HL-60 (cell line): ENCODE results near the gene BIRC5.
"Not testable (repeated sequence)": the region's sequence is repeated elsewhere in the genome, so short reads cannot be mapped to it uniquely, and the experiment has no call there.

Experiments used
- DNase-seq, 2 experiments: peaks; one replicate each; pipeline ENCODE4 v3.0.0-alpha.2; 2010 to 2020; ENCODE audit warnings: low read depth in 1 of 2, low spot score in 1 of 2
- H3K27ac ChIP-seq: fragments of 250-450 bp; sonication (Bioruptor Pico); replicated peaks from 2 replicates; pipeline ENCODE4 v1.5.1; 2020; ENCODE audit warnings: mild to moderate bottlenecking, moderate library complexity
- H3K27me3 ChIP-seq: fragments of 250-450 bp; sonication (Bioruptor Pico); 2 replicates; pipeline ENCODE4 v1.5.1; 2021; ENCODE audit warnings: mild to moderate bottlenecking, moderate library complexity; ENCODE audit not compliant: insufficient read depth, poor library complexity, severe bottlenecking
- H3K4me3 ChIP-seq: replicated peaks from 2 replicates; pipeline ENCODE4 v1.5.1; 2011; ENCODE audit warnings: mild to moderate bottlenecking, control low read depth, low read length; ENCODE audit not compliant: insufficient read depth
- CTCF ChIP-seq: IDR thresholded peaks from one replicate; pipeline ENCODE4 v1.5.1; 2011; ENCODE audit warnings: low read length, control low read depth, inconsistent platforms; ENCODE audit not compliant: insufficient read depth
- GABPA ChIP-seq: IDR thresholded peaks from 2 replicates; pipeline ENCODE4 v1.6.1; 2012; ENCODE audit warnings: low read depth
- POLR2AphosphoS5 ChIP-seq: IDR thresholded peaks from 2 replicates; pipeline ENCODE4 v1.6.1; 2012; ENCODE audit warnings: low read depth
- REST ChIP-seq: IDR thresholded peaks from 2 replicates; pipeline ENCODE4 v1.6.1; 2012; ENCODE audit warnings: low read depth; ENCODE audit not compliant: insufficient replicate concordance
- SPI1 ChIP-seq: IDR thresholded peaks from 2 replicates; pipeline ENCODE4 v1.6.1; 2012; ENCODE audit warnings: low read depth, mild to moderate bottlenecking, borderline replicate concordance

The BIRC5 gene

GRCh38 chr17:78168242-78168902 is 45.7 kb upstream of the BIRC5 start, which contains the start of gene SYNGR2:
Gene SYNGR2, plus strand, starts transcription at chr17:78168581. Its CDS starts 36 bp downstream, at chr17:78168617.
- Histone ChIP-seq H3K27ac (peak within 1 kb of the TSS; percentile 58), H3K27me3 (no peaks in the 10 kb centered on the region), H3K4me3 (peak within 1 kb of the TSS; percentile 82)
- no peak for TF ChIP-seq GABPA
- peak; percentile 66; the same call in 1 of the 2 replicates for TF ChIP-seq POLR2AphosphoS5
- TF ChIP-seq SPI1: peak; percentile 30; the same call in 1 of the 2 replicates
- no peak for TF ChIP-seq CTCF
- TF ChIP-seq REST: no peak
- DNase-seq: peak; percentile 71 to 81

GRCh38 chr17:78168903-78169793 is 44.9 kb upstream of the BIRC5 start:
- no peaks in the 10 kb centered on the region for H3K27me3 ChIP-seq
- DNase-seq: no peak
- peak overlapping the region; percentile 45 for H3K27ac ChIP-seq
- peak overlapping the region; percentile 82 for H3K4me3 ChIP-seq
- TF ChIP-seq REST (no peak), GABPA (no peak), CTCF (no peak), POLR2AphosphoS5 (no peak), SPI1 (no peak)

- Histone ChIP-seq H3K4me3 (no peak overlapping the region), H3K27ac (no peak overlapping the region), H3K27me3 (no peaks in the 10 kb centered on the region)
- no peak for DNase-seq
- TF ChIP-seq POLR2AphosphoS5 (no peak), GABPA (no peak), SPI1 (no peak), CTCF (no peak), REST (no peak)
Measured at GRCh38 chr17:78170692-78171590, 43.1 kb upstream of the BIRC5 start.

- not testable (repeated sequence) for DNase-seq, H3K4me3 ChIP-seq, H3K27me3 ChIP-seq
- H3K27ac ChIP-seq: peak overlapping the region; percentile 32
Measured at GRCh38 chr17:78171591-78172248, 42.3 kb upstream of the BIRC5 start.
